Renal pelvis (tissue), 4 donors: ENCODE measurements around the gene FAM72D. TPM values are rescaled to one million over a fixed set of nuclear protein-coding genes. Genes with fewer than 3 reads are reported as not detected.
"Not testable (repeated sequence)": the region's sequence is repeated elsewhere in the genome, so short reads cannot be mapped to it uniquely, and the experiment has no call there.

Experiments used
- DNase-seq: peaks from one replicate; pipeline ENCODE4 v3.0.0-alpha.2; 2013
- polyA plus RNA-seq, 3 donors: library from polyadenylated mRNA; unstranded; fragments of 120-200 nt; gene quantifications; one replicate each; pipeline ENCODE4 v1.2.1, GENCODE V29; 2013; ENCODE audit not compliant: insufficient read length in 3 of 3

Gene FAM72D
- polyA plus RNA-seq, 3 donors, result 1.4 to 4.1 (median 2.2) TPM

DNA sequence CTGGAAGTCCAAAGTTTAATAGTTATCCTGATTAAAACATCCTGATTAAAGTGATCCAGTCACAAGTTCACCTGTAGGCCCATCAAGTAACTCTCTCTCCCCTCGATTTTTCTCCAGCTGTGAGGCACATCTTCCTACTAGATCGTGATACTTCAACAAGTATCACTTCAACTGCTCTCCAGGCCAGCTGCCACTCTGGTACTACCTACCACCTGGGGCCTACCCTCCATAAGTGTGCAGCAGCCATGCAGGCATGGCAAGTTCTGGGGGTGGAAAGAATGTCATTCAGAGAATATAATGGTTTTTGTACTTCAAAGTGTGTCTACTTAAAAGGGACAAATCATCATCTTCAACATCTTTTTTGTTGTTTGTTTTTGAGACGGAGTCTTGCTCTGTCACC, 15.6 kb upstream of the FAM72D start:
- not testable (repeated sequence) for DNase-seq

DNA sequence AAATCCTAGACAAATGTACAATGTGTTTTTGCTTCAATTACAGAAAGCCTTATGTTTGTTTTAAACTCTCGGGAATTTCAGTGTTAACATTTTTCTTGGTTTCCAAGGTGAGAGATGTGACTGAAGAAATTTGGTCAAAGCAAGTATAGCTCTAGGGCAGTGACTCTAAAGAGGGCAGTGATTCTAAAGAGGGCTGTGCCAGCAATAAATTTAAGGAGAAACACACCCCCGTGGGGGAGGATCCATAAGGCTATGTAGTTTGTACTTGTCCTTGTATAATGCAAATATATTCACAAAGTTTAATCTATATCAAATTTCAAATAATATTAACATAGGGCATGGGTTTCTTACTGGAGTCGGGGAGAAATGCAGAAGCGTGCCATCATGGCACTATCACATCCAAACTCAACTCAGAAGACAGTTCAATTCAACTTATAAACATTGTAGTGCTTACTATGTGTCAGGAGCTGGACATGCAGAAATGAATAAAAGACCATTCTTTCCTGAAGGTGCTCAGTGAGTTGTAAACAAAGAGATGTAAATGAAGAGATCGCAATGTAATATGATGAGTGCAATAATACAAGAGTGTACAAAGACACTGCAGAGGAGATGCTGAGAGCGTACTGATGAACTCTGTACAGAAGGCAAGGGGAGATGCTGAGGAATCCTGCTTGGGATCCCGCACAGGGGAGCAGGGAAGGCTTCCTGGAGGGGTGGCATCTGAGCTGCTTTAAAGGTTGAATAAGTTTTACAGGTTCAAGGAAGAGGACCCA, 13.1 kb upstream of the FAM72D start:
- not testable (repeated sequence) for DNase-seq

DNA sequence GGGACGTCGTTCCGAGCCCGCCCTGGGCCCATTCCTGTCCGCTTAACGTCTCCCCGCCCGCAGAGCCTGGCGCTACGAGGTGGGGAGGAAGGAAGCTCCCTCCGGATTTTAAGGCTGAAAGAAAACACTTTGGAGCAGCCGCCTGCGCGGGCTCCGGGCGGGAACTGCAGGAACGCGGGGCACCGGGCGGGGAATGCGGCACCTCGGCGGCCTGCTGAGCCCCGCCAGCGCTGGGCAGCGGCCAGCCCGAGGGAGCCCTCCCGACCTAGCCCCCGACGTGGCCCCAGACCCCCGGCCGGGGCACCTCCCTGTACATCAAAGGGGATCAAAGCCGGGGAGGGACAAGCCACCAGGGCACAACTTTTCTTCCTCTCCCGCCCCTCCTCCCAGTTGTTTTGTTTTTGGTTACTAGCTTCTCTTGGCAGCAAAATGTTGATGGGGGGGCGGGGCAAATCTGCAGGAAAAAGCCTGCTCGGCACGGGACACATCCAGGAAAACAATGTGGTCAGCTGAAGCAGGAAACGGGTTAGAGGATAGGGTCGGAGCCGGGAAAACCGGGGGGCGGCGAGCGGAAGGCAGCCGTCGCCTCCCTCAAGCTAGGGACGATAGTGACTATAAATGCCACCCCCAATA, 2.1 kb upstream of the FAM72D start:
- DNase-seq, result not testable (repeated sequence)

DNA sequence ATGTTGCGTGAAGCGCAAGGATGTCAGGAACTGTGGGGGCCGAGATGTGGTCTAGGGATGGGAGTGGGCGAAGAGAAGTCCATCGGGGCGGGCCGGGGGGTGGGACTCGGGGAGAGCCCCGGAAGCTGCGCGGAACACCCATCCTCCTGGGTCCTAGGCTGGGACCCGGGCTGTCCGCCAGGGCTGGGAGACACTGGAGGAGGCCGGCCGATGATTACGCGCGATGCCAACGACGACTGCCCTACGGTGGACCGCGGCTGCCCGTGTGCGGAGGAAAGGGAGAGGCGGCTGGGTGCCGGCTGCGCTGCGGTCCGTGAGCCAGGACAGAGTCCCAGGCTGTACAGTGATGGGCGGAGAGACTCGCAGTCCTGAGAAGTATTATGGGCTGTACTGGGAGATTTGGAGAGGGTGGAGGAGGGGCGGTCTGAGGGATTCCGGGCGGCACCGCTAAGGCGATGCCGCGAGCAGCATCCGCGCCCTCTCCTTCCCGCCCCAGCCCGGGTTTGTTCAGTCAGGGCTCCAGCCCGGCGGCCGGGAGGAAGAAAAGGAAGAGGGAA, 1.0 kb upstream of the FAM72D start:
- not testable (repeated sequence) for DNase-seq

DNA sequence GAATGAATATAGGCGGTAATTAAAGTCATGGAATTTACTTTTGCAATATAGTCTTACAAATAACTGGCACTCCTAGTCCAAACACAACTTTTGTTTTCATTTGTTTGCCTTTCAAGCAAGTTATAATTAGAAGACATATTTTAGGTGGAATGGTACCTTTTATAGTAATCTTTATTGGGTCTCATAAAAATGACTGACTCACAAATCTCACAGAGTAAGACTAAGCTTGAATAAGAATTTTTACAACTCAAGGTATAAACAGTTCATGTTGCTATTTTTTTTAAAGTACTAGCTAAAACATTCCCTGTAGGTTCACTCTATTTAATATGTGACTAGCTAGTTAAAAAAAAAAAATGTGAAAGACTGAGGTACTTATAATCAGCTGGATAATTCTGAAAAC, 6.0 kb downstream of the FAM72D start:
- not testable (repeated sequence) for DNase-seq

DNA sequence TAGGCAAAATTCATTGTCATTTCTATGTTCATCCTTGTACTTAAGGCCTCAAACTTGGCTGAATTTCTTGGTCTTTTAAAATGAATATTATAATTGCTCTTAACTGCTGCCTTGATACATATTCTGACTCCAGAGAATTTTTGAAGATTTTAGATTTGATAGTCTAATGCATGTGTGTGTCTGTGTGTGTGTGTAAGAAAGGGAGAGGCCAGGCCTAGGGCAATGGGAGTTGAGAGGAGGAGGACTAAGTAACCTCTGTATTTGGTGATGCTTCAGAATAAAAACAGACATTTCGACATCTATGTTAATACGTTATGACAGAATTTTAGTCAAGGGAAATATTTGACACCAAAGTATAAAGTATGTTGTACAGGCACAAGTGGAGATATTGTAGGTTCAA, 7.5 kb downstream of the FAM72D start:
- not testable (repeated sequence) for DNase-seq

DNA sequence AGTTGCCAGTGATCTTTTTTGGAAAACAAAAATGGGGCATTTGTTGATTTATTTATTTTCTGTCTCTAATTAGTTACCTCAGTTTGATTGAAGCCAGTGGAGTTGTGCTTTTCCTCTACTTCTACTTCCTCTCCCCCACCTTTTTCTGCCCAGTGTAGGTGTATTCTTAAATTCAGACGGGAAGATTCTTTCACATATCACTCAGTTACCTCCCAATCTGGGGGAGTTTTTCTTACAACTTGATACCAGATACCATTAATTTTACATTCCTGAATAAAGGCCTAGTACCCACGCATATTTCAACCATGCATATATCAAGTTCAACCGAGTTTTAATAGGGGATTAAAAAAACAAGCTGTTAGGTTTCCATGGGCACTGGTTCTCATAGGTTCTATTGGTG, 15.9 kb downstream of the FAM72D start:
- DNase-seq, result not testable (repeated sequence)

DNA sequence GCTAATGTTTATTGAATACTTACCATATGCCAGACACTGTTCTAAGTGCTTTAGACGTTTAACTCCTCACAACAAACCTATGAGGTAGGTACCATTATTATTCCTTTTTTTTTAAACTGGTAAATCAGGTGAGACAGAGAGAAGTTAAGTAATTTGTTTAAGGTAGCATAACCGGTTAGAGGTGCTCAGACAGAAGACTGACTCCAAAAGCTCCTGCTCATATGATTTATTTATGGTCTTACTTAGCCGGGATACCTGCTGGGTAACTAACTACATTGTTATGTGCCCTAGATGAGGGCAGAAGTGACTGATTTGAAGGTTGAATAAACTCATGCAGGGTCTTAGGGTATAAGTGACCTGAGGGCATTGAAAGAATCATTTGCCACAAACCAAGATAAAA, 16.9 kb downstream of the FAM72D start:
- DNase-seq, result not testable (repeated sequence)

DNA sequence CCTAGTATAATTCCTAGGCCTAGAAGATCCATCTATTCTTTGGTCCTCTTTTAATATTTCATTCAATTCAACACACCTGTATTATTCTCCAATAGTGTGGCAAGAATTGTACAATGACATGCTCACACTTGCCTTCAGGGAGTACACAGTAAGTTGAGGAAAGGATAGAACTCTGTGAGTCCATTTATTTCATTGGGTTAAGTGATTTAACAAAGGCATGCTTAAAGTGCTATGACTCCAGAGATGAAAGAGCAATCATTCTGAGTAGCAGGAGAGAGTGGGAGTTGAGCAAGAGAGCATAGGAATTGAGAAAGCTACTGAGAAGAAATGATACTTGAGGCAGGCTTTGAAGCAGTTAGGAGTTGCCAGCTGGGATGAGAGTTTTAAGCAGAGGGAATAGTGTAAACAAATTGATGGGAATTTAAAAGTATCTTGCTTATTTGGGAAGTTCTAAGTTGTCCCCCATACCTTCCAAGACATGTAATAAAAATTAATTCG, 18.8 kb downstream of the FAM72D start:
- not testable (repeated sequence) for DNase-seq

DNA sequence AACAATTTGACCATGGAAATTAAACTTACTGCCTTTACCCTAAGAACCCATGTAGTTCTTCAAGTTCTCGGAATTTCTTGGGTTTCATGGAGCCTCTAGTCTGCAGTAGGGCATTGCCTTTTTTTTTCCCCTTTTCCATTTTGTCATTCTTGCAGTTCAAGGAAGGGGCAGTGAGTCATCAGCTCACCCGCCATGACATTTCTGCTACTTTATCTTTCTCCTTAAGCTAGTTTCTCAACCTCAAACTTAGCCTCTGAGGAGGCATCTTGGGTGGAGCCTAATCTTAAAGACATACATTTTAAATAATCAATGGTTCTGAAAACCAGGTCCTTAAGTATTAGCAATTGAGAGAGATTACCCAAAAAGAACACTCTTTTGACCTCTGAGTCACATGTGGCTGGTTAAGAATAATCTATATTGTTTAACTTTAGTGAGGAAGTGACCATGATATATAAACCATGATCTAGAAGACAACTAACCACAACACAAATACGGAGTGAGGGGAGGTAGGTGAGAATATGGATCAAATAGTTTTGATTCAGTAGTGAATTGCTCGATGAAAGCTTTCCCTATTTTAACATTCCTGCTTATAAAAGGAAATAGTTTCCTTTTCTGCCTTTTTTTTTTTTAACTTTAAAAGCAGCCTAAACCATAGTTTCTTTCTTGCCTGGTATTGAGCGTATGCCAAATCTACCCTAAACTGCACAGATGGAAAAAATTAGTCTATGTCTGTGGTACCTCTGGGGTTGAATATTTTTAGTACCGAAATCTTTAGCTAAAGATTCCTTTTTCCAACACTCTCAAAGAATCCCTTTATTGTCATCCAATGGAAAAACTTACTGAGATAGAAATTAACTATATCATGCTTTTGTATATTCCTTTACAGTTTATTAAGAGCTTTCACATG, 20.1 kb downstream of the FAM72D start:
- not testable (repeated sequence) for DNase-seq

DNA sequence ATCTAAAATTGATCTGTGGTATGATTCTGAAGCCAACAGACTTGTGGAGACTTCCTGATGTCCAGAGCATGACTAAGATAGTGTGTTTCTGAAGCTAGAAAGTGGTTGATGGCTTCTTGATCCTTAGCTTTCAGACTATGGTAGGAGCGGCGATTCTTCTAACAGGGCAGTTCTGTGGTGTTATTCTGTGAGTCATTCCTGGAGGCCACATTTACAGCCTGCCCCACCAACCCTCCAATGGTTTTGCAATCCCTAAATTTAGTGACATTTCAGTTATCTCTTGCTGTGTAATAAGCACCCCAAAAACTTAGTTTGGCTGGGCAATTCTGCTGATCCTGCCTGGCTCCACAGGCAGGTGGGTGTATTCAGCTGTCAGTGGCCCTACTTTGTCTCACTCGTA, 24.1 kb downstream of the FAM72D start:
- DNase-seq, result not testable (repeated sequence)

DNA sequence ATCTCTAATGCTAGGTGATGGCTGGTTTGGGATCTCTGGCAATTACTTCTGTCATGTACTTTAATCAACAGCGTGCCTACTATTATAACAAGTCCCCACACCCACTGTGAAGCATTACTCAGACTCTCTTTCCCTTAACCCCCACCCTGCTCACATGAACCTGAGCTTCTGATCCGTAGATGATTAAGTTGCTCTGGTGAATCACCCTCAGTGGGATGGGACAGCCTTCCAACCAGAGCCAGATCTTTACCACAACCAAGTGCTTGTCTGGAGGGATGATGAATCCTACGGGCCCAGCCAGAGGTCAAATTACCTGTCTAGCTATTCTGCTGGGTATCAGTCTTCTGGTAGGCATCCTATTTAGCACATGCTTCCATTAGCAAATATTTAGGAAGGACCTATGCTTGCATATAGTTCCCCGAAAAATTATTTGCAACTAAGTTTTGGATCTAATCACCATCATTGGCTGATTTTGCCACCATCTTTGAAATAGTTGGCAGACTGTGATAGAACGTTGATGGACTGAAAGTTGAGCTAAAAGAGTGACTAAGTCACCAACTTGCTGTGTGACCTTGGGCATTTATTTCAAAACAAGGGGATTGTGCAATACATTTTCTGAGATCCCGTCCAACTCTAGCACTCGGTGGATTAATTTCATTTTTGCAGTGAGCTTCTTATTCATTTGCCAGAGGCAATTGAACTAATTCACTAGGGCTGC, 26.7 kb downstream of the FAM72D start:
- DNase-seq, result not testable (repeated sequence)

DNA sequence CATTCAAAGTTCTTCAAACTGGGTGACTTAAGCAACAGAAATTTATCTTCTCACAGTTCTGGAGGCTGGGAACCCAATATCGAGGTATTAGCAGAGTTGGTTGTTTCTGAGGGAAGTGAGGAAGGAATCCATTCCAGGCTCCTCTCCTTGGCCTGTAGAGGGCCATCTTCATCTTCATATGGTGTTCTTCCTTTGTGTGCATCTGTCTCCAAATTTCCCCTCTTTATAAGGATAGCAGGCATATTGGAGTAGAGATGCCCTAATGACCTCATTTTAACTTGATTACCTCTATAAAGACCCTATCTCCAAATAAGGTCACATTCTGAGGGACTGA, 27.3 kb downstream of the FAM72D start:
- DNase-seq, result not testable (repeated sequence)

DNA sequence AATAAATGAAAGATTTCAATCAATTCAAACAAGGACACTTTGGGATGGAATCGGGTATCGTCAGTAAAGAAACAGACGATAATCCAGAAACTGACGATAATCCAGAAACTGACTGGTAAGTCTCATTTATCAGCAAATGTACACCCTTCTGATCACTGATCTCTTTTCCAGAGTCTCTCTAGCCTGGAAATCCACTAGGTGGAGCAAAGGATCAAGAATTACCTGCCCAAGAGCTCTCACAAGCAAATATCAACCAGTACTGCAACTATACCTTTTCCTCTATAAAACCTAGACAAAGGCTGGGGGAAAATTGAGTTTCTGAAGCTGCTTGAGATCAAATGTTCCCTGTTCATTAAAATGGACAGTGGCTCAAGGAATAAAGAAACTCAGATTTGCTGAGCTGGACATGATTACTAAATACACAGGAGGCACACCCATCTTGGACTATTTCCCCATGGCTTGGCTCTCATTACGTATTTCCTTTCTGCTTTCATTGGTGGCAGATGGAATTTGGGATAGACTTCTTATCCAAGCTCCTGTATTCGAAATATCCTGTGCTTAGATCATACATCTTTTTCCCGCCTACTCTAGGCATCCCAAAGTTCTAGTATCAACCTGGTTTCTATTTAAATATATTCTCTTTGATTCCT, 28.3 kb downstream of the FAM72D start:
- not testable (repeated sequence) for DNase-seq

DNA sequence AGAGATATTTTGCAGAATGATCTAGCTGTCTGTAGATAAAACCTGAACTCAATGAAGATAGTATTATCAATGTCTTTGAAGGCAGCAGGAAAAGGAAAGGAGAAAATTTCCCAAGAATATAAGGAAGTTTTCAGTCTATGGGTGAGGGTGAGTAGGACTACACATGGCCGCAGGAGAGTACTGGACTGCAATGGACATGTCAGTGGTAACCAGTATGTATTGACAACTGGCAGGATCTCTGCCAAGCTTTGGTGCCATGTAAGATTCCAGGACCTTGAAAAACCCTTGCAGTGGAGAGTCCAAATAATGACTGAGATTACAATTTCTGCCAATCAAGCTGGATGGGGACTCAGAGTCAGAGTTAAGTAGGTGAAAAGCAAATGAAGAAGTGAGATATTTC, 29.3 kb downstream of the FAM72D start:
- not testable (repeated sequence) for DNase-seq

DNA sequence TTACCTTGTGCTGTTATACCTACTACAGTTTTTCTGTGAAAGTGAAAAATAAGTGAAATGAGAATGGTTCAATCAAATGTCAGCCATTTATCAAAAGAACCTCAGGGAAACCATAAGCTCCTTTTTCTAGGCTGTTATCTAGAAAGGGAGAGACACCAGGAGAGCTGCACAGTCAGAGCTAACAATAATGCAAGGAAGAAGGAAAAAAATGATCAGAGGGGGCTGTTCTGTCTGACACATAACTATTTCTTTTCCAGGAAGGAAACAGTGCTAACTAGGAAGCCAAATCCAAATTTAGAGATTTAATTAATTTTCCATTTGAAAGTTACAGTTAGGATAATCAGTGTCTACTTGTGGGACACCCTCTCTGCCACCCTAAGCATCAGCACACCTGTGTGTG, 31.4 kb downstream of the FAM72D start:
- not testable (repeated sequence) for DNase-seq

DNA sequence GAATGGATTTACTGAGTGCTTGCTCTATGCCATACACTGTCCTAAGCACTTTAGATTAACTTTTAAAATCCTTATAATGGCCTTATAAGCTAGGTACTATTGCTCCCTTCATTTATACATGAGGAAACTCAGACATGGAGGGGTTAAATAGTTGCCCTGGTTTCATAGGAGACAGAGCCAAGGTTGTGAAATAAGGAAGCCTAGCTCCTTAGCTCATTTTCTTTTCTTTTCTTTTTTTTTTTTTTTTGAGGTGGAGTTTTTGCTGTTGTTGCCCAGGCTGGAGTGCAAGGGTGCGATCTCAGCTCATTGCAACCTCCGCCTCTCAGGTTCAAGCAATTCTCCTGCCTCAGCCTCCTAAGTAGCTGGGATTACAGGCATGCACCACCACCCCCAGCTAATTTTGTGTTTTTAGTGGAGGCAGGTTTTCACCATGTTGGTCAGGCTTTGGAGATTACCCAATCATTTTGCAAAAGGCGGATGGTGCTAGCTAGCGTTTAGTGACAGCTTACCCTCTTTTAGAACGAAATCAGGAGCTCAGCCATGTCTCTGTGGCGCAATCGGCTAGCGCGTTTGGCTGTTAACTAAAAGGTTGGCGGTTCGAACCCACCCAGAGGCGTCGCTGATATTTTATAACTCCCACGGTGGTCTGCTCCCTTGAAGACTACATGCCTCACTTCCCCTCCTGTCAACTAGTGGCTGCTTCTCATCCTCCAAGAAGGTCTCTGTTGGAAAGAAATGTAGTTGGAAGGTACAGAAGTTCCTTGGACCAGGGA, 33.1 kb downstream of the FAM72D start:
- not testable (repeated sequence) for DNase-seq

DNA sequence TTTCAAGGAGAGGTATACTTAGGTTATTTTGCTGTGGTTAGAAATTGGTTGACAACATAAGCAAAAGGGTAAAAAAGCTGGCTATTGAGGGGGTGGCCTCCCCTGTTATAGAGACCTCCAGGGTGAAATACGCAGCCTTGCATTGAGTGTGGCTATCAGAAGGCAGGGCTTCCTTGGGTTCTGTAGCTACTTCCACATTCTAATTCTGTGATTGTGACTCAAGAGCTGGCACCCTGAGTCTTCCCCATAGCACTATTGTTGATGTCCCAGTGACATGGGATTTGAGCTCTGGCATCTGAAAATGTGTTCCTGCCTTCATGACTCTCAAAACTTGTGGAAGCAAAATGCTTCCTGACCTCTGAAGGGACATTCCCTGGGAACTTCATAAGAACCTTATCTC, 38.7 kb downstream of the FAM72D start:
- not testable (repeated sequence) for DNase-seq

DNA sequence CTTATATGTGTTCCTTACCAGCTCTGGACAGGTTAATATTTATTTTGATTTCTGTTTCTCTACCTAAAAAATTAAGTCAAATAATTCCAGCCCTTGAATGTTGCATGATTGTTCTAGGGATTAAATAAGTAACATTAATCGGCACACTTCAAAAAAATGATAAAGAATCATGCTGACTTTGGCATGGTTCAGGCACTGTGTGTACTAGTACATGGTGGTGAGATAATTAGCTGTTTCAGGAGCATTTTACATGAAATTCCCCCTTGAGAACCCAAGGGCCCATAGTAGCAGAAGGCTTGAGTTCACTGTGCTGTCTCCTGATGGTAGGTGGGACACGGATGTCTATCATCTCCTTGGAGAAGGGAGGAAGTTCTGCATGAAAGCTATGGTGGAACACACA, 44.8 kb downstream of the FAM72D start:
- not testable (repeated sequence) for DNase-seq
